A673 (cell line): ENCODE measurements around the gene SLC39A10. TPM values are rescaled to one million over a fixed set of nuclear protein-coding genes. Genes with fewer than 3 reads are reported as not detected.

Experiments used
- BruUV-seq: library from RNA; stranded (reverse); fragments of 400-500 nt; replicated peaks from 2 replicates; lab custom pipeline; 2021; lab: Mats Ljungman, UMichigan
- CTCF ChIA-PET: fragments of 300-600 bp; sonication (Branson Sonifier 250); formaldehyde crosslinking; loops from one replicate; lab custom pipeline; 2022; ENCODE audit warnings: antibody characterized with exemption; lab: Charles Lee
- POLR2A ChIA-PET: fragments of 300-600 bp; sonication (Branson Sonifier 250); formaldehyde crosslinking; loops from one replicate; lab custom pipeline; 2022; ENCODE audit warnings: antibody characterized with exemption; ENCODE audit not compliant: low non-redundant PET; lab: Charles Lee
- DNase-seq: peaks from one replicate; pipeline ENCODE4 v3.0.0-alpha.2; 2015; ENCODE audit warnings: low spot score
- H3K27ac ChIP-seq: fragments of 200-600 bp; sonication (generic); 2 replicates; pipeline ENCODE4 v1.5.1; 2016; ENCODE audit warnings: mixed run types, low read depth, mild to moderate bottlenecking, mixed read lengths, antibody characterized with exemption, low read length; ENCODE audit not compliant: poor library complexity, severe bottlenecking
- H3K27me3 ChIP-seq: fragments of 200-600 bp; sonication (generic); replicated peaks from 2 replicates; pipeline ENCODE4 v1.6.1; 2017; ENCODE audit warnings: mixed run types, low read depth, mild to moderate bottlenecking, mixed read lengths, antibody characterized with exemption, low read length; ENCODE audit not compliant: insufficient read depth, poor library complexity
- H3K36me3 ChIP-seq: fragments of 200-600 bp; sonication (generic); 2 replicates; pipeline ENCODE4 v1.6.1; 2016; ENCODE audit warnings: mixed run types, mild to moderate bottlenecking, mixed read lengths, antibody characterized with exemption, low read length; ENCODE audit not compliant: insufficient read depth, poor library complexity, severe bottlenecking
- H3K4me1 ChIP-seq: fragments of 200-600 bp; sonication (generic); 2 replicates; pipeline ENCODE4 v1.6.1; 2017; ENCODE audit warnings: mixed run types, mild to moderate bottlenecking, mixed read lengths, antibody characterized with exemption, low read length; ENCODE audit not compliant: insufficient read depth, poor library complexity, severe bottlenecking
- H3K4me3 ChIP-seq: fragments of 200-600 bp; sonication (generic); 2 replicates; pipeline ENCODE4 v1.5.1; 2016; ENCODE audit warnings: low read depth, mixed run types, mild to moderate bottlenecking, mixed read lengths, low read length; ENCODE audit not compliant: poor library complexity, severe bottlenecking
- H3K9me3 ChIP-seq: fragments of 200-600 bp; sonication (generic); 2 replicates; pipeline ENCODE4 v1.6.1; 2016; ENCODE audit warnings: mixed run types, low read depth, mild to moderate bottlenecking, mixed read lengths, antibody characterized with exemption, low read length; ENCODE audit not compliant: poor library complexity, severe bottlenecking
- CTCF ChIP-seq: fragments of 300-800, 200-600 bp; sonication (generic); conservative IDR thresholded peaks from 2 replicates; pipeline ENCODE4 v1.5.1; 2017; ENCODE audit warnings: low read depth, mild to moderate bottlenecking, antibody characterized with exemption, low read length, moderate library complexity, mixed read lengths
- EZH2 ChIP-seq: fragments of 200-600 bp; sonication (generic); IDR thresholded peaks from 2 replicates; pipeline ENCODE4 v1.6.1; 2017; ENCODE audit warnings: borderline replicate concordance, low read depth, mild to moderate bottlenecking, mixed read lengths, antibody characterized with exemption, low read length; ENCODE audit not compliant: poor library complexity, severe bottlenecking
- intact Hi-C: fragments of 100-400 bp; cut with micrococcal nuclease; formaldehyde crosslinking; loops from one replicate; pipeline ENCODE4 v1.10.0; 2022; ENCODE audit not compliant: unreplicated experiment
- total RNA-seq: library from RNA; stranded (reverse); gene quantifications from 2 replicates; pipeline ENCODE4 v1.2.3, GENCODE V29; 2021

Gene SLC39A10
- total RNA-seq, 1 experiment from 2014 or later = 42.3 TPM

- TF ChIP-seq EZH2 = no peak
- no peak for TF ChIP-seq CTCF
- ChIA-PET POLR2A (interaction anchor here (0.8 kb wide), 1 partner anchor 155 kb away, joined by 6 read pairs; no protein-coding TSS in a partner anchor), CTCF (no interaction called here)
- Histone ChIP-seq H3K27me3 (no peaks in the 10 kb centered on the region), H3K9me3 (no peaks in the 10 kb centered on the region), H3K4me1 (no peaks in the 10 kb centered on the region), H3K27ac (no peak overlapping the region), H3K36me3 (no peaks in the 10 kb centered on the region), H3K4me3 (no peak overlapping the region)
- no TSS peak for BruUV-seq
- intact Hi-C loops = no loop called here
- DNase-seq = no peak
Measured at GRCh38 chr2:195782156-195782555, 125.1 kb downstream of the SLC39A10 start.
